Measurements from ENCODE around the gene HRC. TPM values are rescaled to one million over a fixed set of nuclear protein-coding genes. Genes with fewer than 3 reads are reported as not detected.
A peak's percentile ranks its signal among the peaks of the same experiment; 100 is the strongest.

Gene HRC
- total RNA-seq, 2 donors from 2014 or later = 0.53 to 1.8 TPM

DNA sequence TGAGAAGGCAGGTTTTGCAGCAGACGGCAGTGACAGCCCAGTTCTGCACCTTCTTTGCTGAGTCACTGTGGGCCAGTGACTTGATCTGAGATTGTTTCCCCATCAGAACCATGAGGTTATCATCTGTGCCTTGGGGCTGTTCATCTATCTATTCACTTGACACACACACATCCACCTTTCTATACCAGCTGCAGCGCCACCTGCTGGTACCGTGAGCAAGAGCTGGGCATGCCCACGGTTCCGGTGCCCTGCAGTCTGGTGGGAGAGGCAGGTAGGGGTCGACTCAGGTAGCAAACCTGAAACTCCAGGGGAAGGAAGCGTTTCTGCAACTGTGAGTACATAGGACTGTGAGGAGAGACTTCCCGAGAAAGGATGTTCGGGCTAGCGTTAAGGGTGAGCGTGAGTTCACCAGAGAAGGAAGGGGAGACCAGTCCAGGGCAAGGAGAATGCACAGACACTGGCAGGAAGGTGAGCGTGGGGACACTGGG, 48.5 kb downstream of the HRC start:
- peak; percentile 74 for TF ChIP-seq CTCF (IDR thresholded peaks at IDR 0.05)
- H3K36me3 ChIP-seq = peaks cover 33% of the 10 kb centered on the region
- peak; percentile 68 for DNase-seq

DNA sequence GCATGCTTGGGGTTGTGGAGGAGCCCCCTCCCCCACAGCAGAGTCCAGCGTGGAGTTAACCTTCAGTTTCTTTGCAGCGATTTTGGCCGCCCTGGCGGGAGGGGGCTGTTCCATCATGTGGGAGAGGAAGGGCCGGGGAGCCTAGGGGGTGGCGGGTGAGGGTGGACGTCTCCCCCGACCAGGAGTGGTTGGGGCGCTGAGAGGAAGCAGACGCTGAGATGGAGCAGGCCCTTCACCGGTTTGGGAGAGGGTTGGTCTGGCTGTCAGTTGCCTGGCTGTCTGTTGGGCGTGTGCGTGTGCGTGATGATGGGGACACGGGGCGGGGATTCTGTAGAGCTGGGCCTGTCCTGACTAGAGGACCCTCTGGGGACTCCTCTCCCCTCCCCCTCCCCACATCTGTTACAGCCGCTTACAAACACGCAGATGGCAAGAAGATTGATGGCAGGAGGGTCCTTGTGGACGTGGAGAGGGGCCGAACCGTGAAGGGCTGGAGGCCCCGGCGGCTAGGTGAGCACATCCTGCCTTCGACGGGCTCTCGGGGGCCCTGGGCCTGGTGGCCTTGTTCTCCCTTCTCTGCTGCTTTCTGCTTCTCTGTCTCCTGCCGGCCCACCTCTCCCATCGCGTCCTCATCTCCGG, 50.8 kb downstream of the HRC start:
- H3K27ac ChIP-seq = no peak overlapping the region
- H3K4me1 ChIP-seq = no peaks in the 10 kb centered on the region
- peaks cover 41% of the 10 kb centered on the region for H3K36me3 ChIP-seq
- intact Hi-C loops (cut with DNase I) = no loop called here
- no peak overlapping the region for H3K4me3 ChIP-seq
- TF ChIP-seq CTCF (IDR thresholded peaks at IDR 0.05) = no peak
- no peak for DNase-seq
- no peak overlapping the region for H3K9ac ChIP-seq (ENCODE audit: low read depth in 2 of 2, low read length in 2 of 2)
- no peaks in the 10 kb centered on the region for H3K27me3 ChIP-seq
- no peaks in the 10 kb centered on the region for H3K9me3 ChIP-seq

More for the DNA sequence above, 48.5 kb downstream of the HRC start:
- Histone ChIP-seq H3K9me3 (no peaks in the 10 kb centered on the region), H3K27me3 (no peaks in the 10 kb centered on the region), H3K4me1 (no peaks in the 10 kb centered on the region), H3K9ac (ENCODE audit: low read depth in 2 of 2, low read length in 2 of 2) (no peak overlapping the region), H3K27ac (no peak overlapping the region), H3K4me3 (no peak overlapping the region)
- intact Hi-C loops (cut with DNase I) = no loop called here

DNA sequence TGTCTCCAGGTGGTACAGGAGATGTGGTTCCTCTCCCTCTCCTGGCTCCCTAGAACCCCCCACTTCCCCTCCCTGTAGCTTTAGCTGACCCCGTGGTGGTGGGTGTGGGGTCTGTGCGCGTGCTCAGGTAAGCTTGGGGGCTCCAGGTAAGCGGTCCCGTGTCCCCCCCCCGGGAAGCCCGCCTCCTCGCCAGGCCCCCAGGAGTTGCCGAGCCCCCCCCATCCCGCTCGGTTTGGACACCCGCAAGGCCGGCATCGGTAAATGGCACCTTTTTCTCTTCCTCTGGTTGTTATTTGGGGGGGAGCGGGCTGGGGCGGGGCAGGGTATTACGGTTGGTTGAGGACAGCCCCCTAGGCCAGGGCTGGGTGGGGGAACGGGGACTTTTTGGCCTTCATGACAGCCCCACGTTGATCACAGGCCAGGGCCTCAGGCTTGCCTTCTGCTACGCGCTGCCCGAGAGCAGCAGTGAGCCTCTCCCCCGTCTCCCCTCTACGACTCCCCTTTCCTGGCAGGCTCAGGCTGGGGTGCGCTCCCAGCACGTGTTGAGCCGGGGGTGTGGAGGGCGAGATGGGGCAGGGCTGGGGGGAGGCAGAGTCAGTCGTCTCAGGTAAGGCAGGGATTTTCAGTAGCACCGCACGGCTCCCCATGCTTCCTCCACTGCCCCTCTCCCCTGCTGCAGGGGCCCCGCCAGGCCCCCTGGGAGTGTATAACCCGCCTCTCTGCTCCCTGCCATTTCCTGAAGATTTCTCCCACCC, 51.7 kb downstream of the HRC start:
- no peaks in the 10 kb centered on the region for H3K9me3 ChIP-seq
- peaks cover 44% of the 10 kb centered on the region for H3K36me3 ChIP-seq
- H3K27ac ChIP-seq = no peak overlapping the region
- DNase-seq = no peak
- H3K27me3 ChIP-seq = no peaks in the 10 kb centered on the region
- H3K4me1 ChIP-seq = no peaks in the 10 kb centered on the region
- no peak for TF ChIP-seq CTCF (IDR thresholded peaks at IDR 0.05)
- no peak overlapping the region for H3K9ac ChIP-seq (ENCODE audit: low read depth in 2 of 2, low read length in 2 of 2)
- intact Hi-C loops (cut with DNase I) = no loop called here
- H3K4me3 ChIP-seq = no peak overlapping the region

DNA sequence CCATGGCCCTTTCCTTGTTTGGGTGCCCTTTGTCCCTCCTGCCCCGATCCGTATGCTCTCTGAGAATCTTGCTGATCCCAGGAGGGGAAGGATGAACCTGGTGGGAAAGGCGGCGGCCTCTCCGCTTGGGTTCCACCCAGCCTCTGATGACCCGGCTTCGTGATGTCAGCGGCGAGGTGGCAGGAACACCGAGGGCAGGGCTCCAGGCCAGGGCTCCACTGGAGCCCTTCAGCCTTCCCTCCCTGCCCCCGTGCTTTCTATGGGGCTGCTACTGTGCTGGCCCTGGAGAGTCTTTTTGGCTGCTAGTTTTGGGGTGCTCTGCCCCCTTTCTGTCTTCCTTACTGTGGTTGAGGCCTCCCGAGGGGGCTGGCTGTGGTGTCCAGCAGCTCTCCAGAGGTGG, 52.9 kb downstream of the HRC start:
- Histone ChIP-seq H3K27ac (no peak overlapping the region), H3K9ac (ENCODE audit: low read depth in 2 of 2, low read length in 2 of 2) (no peak overlapping the region), H3K4me3 (no peak overlapping the region), H3K4me1 (no peaks in the 10 kb centered on the region), H3K36me3 (peaks cover 33% of the 10 kb centered on the region), H3K27me3 (no peaks in the 10 kb centered on the region), H3K9me3 (no peaks in the 10 kb centered on the region)
- DNase-seq = no peak
- intact Hi-C loops (cut with DNase I) = no loop called here
- TF ChIP-seq CTCF (IDR thresholded peaks at IDR 0.05) = no peak

Other genes starting within 250 kb of the HRC start
- gene DHDH, start 221.7 kb downstream of the HRC start, total RNA-seq = 1 to 10 TPM in 1 of 2 donors, not detected in 1; 1.5 TPM
- gene BAX, start 200.5 kb downstream of the HRC start, total RNA-seq = 100 to 1,000 TPM; 144 to 223 TPM
- gene FTL, start 190.1 kb downstream of the HRC start, total RNA-seq = 1,000 to 10,000 TPM; 1,463 to 1,600 TPM
- gene GYS1, start 162.1 kb downstream of the HRC start, total RNA-seq = 10 to 100 TPM; 48.8 to 54.7 TPM
- gene RUVBL2, start 161.5 kb downstream of the HRC start, total RNA-seq = 100 to 1,000 TPM in 1 of 2 donors, 10 to 100 TPM in 1; 54.1 to 151 TPM
- gene LHB, start 138.3 kb downstream of the HRC start, total RNA-seq = not detected
- gene CGB3, start 131.1 kb downstream of the HRC start, total RNA-seq = not detected
- not detected for gene CGB2, start 123.5 kb downstream of the HRC start, total RNA-seq
- not detected for gene CGB1, start 118.5 kb downstream of the HRC start, total RNA-seq
- gene CGB5, start 111.5 kb downstream of the HRC start, total RNA-seq = not detected
- not detected for gene CGB8, start 106.3 kb downstream of the HRC start, total RNA-seq
- not detected for gene CGB7, start 97.6 kb downstream of the HRC start, total RNA-seq
- gene NTF4, start 90.6 kb downstream of the HRC start, total RNA-seq = not detected
- not detected for gene KCNA7, start 82.7 kb downstream of the HRC start, total RNA-seq
- gene SNRNP70, start 69.9 kb downstream of the HRC start, total RNA-seq = 100 to 1,000 TPM; 124 to 204 TPM
- 10 to 100 TPM; 11.8 to 14.6 TPM for gene LIN7B, start 41.0 kb downstream of the HRC start, total RNA-seq
- 1 to 10 TPM; 3.5 to 4.8 TPM for gene C19orf73, start 36.3 kb downstream of the HRC start, total RNA-seq
- 10 to 100 TPM; 27.5 to 36.3 TPM for gene PPFIA3, start 35.9 kb downstream of the HRC start, total RNA-seq
- 100 to 1,000 TPM; 175 to 307 TPM for gene TRPM4, start 2.4 kb upstream of the HRC start, total RNA-seq
- gene SLC6A16, start 169.8 kb upstream of the HRC start, total RNA-seq = under 1 TPM; 0.17 to 0.82 TPM
- 1 to 10 TPM; 7.4 to 8.6 TPM for gene CD37, start 180.0 kb upstream of the HRC start, total RNA-seq
- gene TEAD2, start 207.0 kb upstream of the HRC start, total RNA-seq = 10 to 100 TPM; 17.0 to 17.7 TPM
- not detected for gene DKKL1, start 208.5 kb upstream of the HRC start, total RNA-seq
- not detected for gene KASH5, start 232.9 kb upstream of the HRC start, total RNA-seq

All from colonic mucosa (tissue), 4 donors.